K562 (cell line): ENCODE measurements around the gene DDAH2. TPM values are rescaled to one million over a fixed set of nuclear protein-coding genes. Genes with fewer than 3 reads are reported as not detected.
A peak's percentile ranks its signal among the peaks of the same experiment; 100 is the strongest.

Experiments
- GATA2 ChIP-seq: sonication (generic); formaldehyde crosslinking; IDR thresholded peaks from 2 replicates; pipeline ENCODE4 v1.4.0; 2020; ENCODE audit warnings: mild to moderate bottlenecking, missing genetic modification reagents
- HIVEP1 ChIP-seq: fragments of 250-450 bp; sonication (Bioruptor Pico); IDR thresholded peaks from 2 replicates; pipeline ENCODE4 v1.4.0; 2020; ENCODE audit warnings: mild to moderate bottlenecking
- JUNB ChIP-seq: fragments of 450-650 bp; formaldehyde crosslinking; conservative IDR thresholded peaks from 2 replicates; pipeline ENCODE4 v1.4.0; 2020; ENCODE audit warnings: mild to moderate bottlenecking
- MEIS2 ChIP-seq: fragments of 450-650 bp; IDR thresholded peaks from 2 replicates; pipeline ENCODE4 v1.6.1; 2014; ENCODE audit warnings: mild to moderate bottlenecking; ENCODE audit not compliant: partially characterized antibody
- NRF1 ChIP-seq, 2 experiments: fragments of 450-650 bp; IDR thresholded peaks in 1 of 2; conservative IDR thresholded peaks in 1 of 2; 2 replicates each; pipeline ENCODE4 v1.6.1; 2014; ENCODE audit warnings: mild to moderate bottlenecking in 2 of 2
- RFX5 ChIP-seq: IDR thresholded peaks from 2 replicates; pipeline ENCODE4 v1.6.1; 2011; ENCODE audit warnings: low read depth, mild to moderate bottlenecking, improper control_type of control experiment, low read length
- SP1 ChIP-seq: sonication (generic); formaldehyde crosslinking; IDR thresholded peaks from 2 replicates; pipeline ENCODE4 v1.8.1; 2022; ENCODE audit warnings: mild to moderate bottlenecking, missing genetic modification reagents
- SRF ChIP-seq, 2 experiments: fragments of 250-450, 450-650 bp in 1 of 2; sonication (Bioruptor Pico) in 1 of 2; sonication (generic) in 1 of 2; formaldehyde crosslinking; IDR thresholded peaks; 2 replicates each; pipeline versions ENCODE4 v1.5.0 to v1.5.1; 2020 to 2022; ENCODE audit warnings: mild to moderate bottlenecking in 1 of 2, missing genetic modification reagents in 1 of 2
- polyA plus RNA-seq, 8 experiments: library from polyadenylated mRNA; depleted of rRNA in 4 of 8; stranded (reverse) in 5 of 8; unstranded in 3 of 8; fragments of >200 nt; fragmentation: Nextera tagmentation in 2 of 8; fragmentation: Illumina TruSeq in 1 of 8; extraction: Ambion mirVana in 2 of 8; extraction: Trizol in 1 of 8; gene quantifications; 2 replicates each; pipeline versions ENCODE4 v1.2.1 to v1.2.3, GENCODE V29; 2011 to 2014; ENCODE audit warnings: inconsistent platforms in 1 of 8, missing spikeins in 1 of 8
- total RNA-seq, 7 experiments: library from RNA; depleted of rRNA in 6 of 7; stranded (reverse); fragments of >200 nt in 6 of 7; fragmentation: Illumina TruSeq in 2 of 7; extraction: Trizol in 2 of 7; gene quantifications; 2 replicates each; pipeline versions ENCODE4 v1.2.1 to v1.2.3, GENCODE V29; 2011 to 2021; ENCODE audit warnings: low replicate concordance in 1 of 7
- TF ChIP-seq, protein P1 (sequence below): sonication (generic); formaldehyde crosslinking; IDR thresholded peaks from 2 replicates; pipeline ENCODE4 v1.8.0; 2022; ENCODE audit warnings: mild to moderate bottlenecking, missing genetic modification reagents
- TF ChIP-seq, protein P2 (sequence below): fragments of 250-450 bp; sonication (Bioruptor Pico); IDR thresholded peaks from 2 replicates; pipeline ENCODE4 v1.5.0; 2021
- TF ChIP-seq, protein P3 (sequence below): fragments of 250-450 bp; sonication (Bioruptor Pico); IDR thresholded peaks from 2 replicates; pipeline ENCODE4 v1.5.0; 2022; ENCODE audit warnings: mild to moderate bottlenecking
- TF ChIP-seq, protein P4 (sequence below): sonication (generic); formaldehyde crosslinking; IDR thresholded peaks from 2 replicates; pipeline ENCODE4 v1.4.0; 2020; ENCODE audit warnings: mild to moderate bottlenecking, missing genetic modification reagents
- TF ChIP-seq, protein P5 (sequence below): fragments of 250-450 bp; sonication (Bioruptor Pico); IDR thresholded peaks from 2 replicates; pipeline ENCODE4 v1.5.0; 2020; ENCODE audit warnings: mild to moderate bottlenecking
- TF ChIP-seq, protein P6 (sequence below): fragments of 450-650 bp; formaldehyde crosslinking; conservative IDR thresholded peaks from 2 replicates; pipeline ENCODE4 v1.4.0; 2022; ENCODE audit warnings: mild to moderate bottlenecking, missing genetic modification characterization

Gene DDAH2
- total and polyA plus RNA-seq, 9 of the 15 experiments (the other 6 are each of a cell fraction or from before 2014, with no cell fraction given) = 1.8 to 45.4 (median 21.4) TPM

DNA sequence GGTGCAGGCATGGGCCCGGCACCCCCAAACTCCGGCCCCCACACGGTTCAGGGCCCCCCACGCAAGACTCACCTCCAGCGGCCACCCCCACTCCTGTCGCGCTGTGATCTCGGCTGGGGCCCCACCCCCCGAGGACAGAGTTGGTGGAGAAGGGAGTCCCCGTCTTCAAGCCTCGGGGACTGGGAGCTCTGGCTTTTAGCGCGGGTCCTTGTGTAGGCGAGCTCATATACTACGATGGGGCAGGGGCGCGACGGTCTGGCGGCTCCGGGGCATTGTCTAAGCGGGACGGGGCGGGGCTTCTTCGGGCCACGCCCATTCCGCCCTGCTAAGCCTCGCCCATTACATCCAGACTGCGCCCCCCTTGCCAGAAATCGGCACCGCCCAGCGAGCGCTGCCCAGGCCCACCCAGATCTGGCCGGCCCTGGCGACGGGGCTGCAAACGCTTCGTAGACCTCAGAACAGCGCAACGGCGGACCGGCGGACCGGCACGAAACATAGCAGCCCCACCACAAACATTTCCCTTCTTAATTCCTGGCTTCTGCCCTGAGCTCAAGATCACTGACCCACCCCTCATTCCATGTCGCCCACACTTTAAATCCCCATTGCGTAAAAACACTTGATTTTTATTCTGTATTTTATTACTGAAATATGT, 1.0 kb upstream of the DDAH2 start (continued):
- TF ChIP-seq, protein P1, sequence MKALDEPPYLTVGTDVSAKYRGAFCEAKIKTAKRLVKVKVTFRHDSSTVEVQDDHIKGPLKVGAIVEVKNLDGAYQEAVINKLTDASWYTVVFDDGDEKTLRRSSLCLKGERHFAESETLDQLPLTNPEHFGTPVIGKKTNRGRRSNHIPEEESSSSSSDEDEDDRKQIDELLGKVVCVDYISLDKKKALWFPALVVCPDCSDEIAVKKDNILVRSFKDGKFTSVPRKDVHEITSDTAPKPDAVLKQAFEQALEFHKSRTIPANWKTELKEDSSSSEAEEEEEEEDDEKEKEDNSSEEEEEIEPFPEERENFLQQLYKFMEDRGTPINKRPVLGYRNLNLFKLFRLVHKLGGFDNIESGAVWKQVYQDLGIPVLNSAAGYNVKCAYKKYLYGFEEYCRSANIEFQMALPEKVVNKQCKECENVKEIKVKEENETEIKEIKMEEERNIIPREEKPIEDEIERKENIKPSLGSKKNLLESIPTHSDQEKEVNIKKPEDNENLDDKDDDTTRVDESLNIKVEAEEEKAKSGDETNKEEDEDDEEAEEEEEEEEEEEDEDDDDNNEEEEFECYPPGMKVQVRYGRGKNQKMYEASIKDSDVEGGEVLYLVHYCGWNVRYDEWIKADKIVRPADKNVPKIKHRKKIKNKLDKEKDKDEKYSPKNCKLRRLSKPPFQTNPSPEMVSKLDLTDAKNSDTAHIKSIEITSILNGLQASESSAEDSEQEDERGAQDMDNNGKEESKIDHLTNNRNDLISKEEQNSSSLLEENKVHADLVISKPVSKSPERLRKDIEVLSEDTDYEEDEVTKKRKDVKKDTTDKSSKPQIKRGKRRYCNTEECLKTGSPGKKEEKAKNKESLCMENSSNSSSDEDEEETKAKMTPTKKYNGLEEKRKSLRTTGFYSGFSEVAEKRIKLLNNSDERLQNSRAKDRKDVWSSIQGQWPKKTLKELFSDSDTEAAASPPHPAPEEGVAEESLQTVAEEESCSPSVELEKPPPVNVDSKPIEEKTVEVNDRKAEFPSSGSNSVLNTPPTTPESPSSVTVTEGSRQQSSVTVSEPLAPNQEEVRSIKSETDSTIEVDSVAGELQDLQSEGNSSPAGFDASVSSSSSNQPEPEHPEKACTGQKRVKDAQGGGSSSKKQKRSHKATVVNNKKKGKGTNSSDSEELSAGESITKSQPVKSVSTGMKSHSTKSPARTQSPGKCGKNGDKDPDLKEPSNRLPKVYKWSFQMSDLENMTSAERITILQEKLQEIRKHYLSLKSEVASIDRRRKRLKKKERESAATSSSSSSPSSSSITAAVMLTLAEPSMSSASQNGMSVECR (CRISPR knock-in tag) = peak; percentile 78
- TF ChIP-seq MEIS2 = no peak
- peak; percentile 81 to 85 for TF ChIP-seq NRF1 (conservative IDR thresholded peaks at IDR 0.05 in 1 of 2, IDR thresholded peaks at IDR 0.05 in 1 of 2)
- TF ChIP-seq, protein P2, sequence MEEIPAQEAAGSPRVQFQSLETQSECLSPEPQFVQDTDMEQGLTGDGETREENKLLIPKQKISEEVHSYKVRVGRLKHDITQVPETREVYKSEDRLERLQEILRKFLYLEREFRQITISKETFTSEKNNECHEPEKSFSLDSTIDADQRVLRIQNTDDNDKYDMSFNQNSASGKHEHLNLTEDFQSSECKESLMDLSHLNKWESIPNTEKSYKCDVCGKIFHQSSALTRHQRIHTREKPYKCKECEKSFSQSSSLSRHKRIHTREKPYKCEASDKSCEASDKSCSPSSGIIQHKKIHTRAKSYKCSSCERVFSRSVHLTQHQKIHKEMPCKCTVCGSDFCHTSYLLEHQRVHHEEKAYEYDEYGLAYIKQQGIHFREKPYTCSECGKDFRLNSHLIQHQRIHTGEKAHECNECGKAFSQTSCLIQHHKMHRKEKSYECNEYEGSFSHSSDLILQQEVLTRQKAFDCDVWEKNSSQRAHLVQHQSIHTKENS (CRISPR knock-in tag) = peak; percentile 99
- no peak for TF ChIP-seq GATA2 (CRISPR knock-in tag)
- TF ChIP-seq, protein P3, sequence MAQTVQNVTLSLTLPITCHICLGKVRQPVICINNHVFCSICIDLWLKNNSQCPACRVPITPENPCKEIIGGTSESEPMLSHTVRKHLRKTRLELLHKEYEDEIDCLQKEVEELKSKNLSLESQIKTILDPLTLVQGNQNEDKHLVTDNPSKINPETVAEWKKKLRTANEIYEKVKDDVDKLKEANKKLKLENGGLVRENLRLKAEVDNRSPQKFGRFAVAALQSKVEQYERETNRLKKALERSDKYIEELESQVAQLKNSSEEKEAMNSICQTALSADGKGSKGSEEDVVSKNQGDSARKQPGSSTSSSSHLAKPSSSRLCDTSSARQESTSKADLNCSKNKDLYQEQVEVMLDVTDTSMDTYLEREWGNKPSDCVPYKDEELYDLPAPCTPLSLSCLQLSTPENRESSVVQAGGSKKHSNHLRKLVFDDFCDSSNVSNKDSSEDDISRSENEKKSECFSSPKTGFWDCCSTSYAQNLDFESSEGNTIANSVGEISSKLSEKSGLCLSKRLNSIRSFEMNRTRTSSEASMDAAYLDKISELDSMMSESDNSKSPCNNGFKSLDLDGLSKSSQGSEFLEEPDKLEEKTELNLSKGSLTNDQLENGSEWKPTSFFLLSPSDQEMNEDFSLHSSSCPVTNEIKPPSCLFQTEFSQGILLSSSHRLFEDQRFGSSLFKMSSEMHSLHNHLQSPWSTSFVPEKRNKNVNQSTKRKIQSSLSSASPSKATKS (CRISPR knock-in tag) = peak; percentile 91
- TF ChIP-seq RFX5 = no peak
- TF ChIP-seq SRF (CRISPR knock-in tag; IDR thresholded peaks at IDR 0.05) = peak; percentile 73 to 83; a peak in 2 of 4 replicates
- TF ChIP-seq, protein P4, sequence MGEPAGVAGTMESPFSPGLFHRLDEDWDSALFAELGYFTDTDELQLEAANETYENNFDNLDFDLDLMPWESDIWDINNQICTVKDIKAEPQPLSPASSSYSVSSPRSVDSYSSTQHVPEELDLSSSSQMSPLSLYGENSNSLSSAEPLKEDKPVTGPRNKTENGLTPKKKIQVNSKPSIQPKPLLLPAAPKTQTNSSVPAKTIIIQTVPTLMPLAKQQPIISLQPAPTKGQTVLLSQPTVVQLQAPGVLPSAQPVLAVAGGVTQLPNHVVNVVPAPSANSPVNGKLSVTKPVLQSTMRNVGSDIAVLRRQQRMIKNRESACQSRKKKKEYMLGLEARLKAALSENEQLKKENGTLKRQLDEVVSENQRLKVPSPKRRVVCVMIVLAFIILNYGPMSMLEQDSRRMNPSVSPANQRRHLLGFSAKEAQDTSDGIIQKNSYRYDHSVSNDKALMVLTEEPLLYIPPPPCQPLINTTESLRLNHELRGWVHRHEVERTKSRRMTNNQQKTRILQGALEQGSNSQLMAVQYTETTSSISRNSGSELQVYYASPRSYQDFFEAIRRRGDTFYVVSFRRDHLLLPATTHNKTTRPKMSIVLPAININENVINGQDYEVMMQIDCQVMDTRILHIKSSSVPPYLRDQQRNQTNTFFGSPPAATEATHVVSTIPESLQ (CRISPR knock-in tag) = 0 out of 2 replicates have a peak, but pooled peaks have one; percentile 10
- peak; percentile 80 for TF ChIP-seq JUNB
- peak; percentile 88 for TF ChIP-seq HIVEP1 (CRISPR knock-in tag)
- TF ChIP-seq, protein P5, sequence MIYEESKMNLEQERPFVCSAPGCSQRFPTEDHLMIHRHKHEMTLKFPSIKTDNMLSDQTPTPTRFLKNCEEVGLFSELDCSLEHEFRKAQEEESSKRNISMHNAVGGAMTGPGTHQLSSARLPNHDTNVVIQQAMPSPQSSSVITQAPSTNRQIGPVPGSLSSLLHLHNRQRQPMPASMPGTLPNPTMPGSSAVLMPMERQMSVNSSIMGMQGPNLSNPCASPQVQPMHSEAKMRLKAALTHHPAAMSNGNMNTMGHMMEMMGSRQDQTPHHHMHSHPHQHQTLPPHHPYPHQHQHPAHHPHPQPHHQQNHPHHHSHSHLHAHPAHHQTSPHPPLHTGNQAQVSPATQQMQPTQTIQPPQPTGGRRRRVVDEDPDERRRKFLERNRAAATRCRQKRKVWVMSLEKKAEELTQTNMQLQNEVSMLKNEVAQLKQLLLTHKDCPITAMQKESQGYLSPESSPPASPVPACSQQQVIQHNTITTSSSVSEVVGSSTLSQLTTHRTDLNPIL (CRISPR knock-in tag) = peak; percentile 97
- TF ChIP-seq SP1 = peak; percentile 88
- TF ChIP-seq, protein P6, sequence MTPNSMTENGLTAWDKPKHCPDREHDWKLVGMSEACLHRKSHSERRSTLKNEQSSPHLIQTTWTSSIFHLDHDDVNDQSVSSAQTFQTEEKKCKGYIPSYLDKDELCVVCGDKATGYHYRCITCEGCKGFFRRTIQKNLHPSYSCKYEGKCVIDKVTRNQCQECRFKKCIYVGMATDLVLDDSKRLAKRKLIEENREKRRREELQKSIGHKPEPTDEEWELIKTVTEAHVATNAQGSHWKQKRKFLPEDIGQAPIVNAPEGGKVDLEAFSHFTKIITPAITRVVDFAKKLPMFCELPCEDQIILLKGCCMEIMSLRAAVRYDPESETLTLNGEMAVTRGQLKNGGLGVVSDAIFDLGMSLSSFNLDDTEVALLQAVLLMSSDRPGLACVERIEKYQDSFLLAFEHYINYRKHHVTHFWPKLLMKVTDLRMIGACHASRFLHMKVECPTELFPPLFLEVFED (CRISPR knock-in tag) = peak; percentile 99
